ENCODE measurements around the gene ZNF784.

The ZNF784 gene

DNA sequence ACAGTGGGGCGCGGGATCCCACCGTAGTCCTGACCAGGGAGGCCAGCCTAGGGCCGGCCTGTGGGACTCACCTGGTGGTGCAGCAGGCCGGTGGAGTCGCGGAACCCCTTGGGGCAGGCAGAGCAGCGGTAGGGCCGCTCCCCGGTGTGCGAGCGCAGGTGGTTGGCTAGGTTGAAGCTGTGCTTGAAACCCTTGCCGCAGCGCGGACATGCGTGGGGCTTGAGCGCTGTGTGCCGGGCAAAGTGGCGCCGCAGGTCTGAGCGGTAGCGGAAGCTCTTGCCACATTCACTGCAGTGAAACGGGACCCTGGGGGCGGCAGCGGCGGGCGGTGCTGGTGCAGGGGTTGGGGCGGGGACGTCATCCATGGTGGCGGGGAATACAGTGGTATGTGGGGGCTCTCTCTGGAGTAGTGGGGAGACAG lies 26.9 kb downstream of the ZNF784 start:
- H3K9me3 ChIP-seq (ENCODE audit: control insufficient read depth in 2 of 2, low read length in 2 of 2): no peaks in the 10 kb centered on the region
- no peaks in the 10 kb centered on the region for H3K27me3 ChIP-seq (ENCODE audit: control insufficient read depth in 2 of 2, insufficient read depth in 2 of 2, low read length in 2 of 2)
- H3K27ac ChIP-seq (ENCODE audit: low read depth in 2 of 2, low read length in 2 of 2): no peak overlapping the region
- H3K4me1 ChIP-seq (ENCODE audit: control insufficient read depth in 2 of 2, insufficient read depth in 2 of 2, low read length in 2 of 2): peaks cover 7 to 11% of the 10 kb centered on the region in 2 donors
- H3K36me3 ChIP-seq (ENCODE audit: control insufficient read depth in 2 of 2, insufficient read depth in 2 of 2, low read length in 2 of 2): peaks cover 9 to 16% of the 10 kb centered on the region in 2 donors
- H3K9ac ChIP-seq (ENCODE audit: low read depth in 1 of 2, low read length in 2 of 2): no peak overlapping the region
- no peak overlapping the region for H3K4me3 ChIP-seq (ENCODE audit: low read length in 2 of 2)

DNA sequence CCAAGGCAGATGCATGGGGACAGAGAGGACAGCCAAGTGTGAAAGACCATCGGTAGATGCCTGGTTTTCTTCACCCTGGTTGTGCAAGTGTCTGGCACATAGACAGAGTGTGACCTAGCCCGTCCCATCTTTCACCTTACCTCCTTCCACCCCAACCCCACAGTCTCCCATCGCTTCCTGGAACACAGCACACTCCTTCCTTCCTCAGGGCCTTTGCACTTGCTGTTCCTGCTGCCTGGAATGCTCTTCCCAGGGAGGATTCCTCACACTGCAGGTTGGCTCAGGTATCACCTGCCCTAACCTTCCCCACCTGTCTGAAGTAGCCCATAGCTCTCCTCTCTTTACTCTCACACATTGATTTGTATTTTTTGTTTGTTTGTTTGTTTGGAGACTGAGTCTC lies 28.1 kb downstream of the ZNF784 start:
- H3K9ac ChIP-seq (ENCODE audit: low read depth in 1 of 2, low read length in 2 of 2): no peak overlapping the region
- peaks cover 11 to 16% of the 10 kb centered on the region in 2 donors for H3K36me3 ChIP-seq (ENCODE audit: control insufficient read depth in 2 of 2, insufficient read depth in 2 of 2, low read length in 2 of 2)
- peaks cover 7 to 11% of the 10 kb centered on the region in 2 donors for H3K4me1 ChIP-seq (ENCODE audit: control insufficient read depth in 2 of 2, insufficient read depth in 2 of 2, low read length in 2 of 2)
- no peaks in the 10 kb centered on the region for H3K27me3 ChIP-seq (ENCODE audit: control insufficient read depth in 2 of 2, insufficient read depth in 2 of 2, low read length in 2 of 2)
- no peak overlapping the region for H3K4me3 ChIP-seq (ENCODE audit: low read length in 2 of 2)
- H3K9me3 ChIP-seq (ENCODE audit: control insufficient read depth in 2 of 2, low read length in 2 of 2): no peaks in the 10 kb centered on the region
- H3K27ac ChIP-seq (ENCODE audit: low read depth in 2 of 2, low read length in 2 of 2): no peak overlapping the region

DNA sequence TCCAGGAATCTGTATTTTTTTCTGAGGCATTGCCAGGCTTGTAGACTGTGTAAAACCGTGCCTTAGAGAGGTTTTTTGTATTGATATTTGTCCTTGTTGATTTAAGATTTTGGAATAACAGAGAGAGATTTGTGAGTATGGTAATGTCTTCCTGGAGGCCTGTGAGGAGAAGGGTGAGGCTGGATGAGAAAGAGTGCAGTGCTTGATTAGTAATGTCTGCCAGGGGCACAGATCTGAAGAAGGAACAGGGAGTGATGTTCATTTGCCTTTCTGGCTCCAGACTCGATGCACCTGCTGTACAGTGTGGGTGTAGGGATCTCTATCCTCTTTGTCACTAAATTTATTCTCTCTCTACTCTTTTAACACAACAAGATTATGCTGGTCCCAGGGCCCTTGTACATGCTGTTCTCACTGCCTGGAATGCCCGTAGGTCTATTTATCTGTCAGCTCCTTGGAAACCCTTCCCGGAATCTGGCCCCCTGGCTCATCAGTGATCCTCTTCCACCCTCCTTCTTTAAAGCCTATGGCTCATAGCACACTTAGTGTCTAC lies 29.3 kb downstream of the ZNF784 start:
- Histone ChIP-seq H3K27ac (ENCODE audit: low read depth in 2 of 2, low read length in 2 of 2) (no peak overlapping the region), H3K9me3 (ENCODE audit: control insufficient read depth in 2 of 2, low read length in 2 of 2) (no peaks in the 10 kb centered on the region), H3K27me3 (ENCODE audit: control insufficient read depth in 2 of 2, insufficient read depth in 2 of 2, low read length in 2 of 2) (no peaks in the 10 kb centered on the region), H3K4me3 (ENCODE audit: low read length in 2 of 2) (no peak overlapping the region), H3K9ac (ENCODE audit: low read depth in 1 of 2, low read length in 2 of 2) (no peak overlapping the region), H3K36me3 (ENCODE audit: control insufficient read depth in 2 of 2, insufficient read depth in 2 of 2, low read length in 2 of 2) (peaks cover 11 to 16% of the 10 kb centered on the region in 2 donors), H3K4me1 (ENCODE audit: control insufficient read depth in 2 of 2, insufficient read depth in 2 of 2, low read length in 2 of 2) (peaks cover 0 to 3% of the 10 kb centered on the region in 2 donors)

DNA sequence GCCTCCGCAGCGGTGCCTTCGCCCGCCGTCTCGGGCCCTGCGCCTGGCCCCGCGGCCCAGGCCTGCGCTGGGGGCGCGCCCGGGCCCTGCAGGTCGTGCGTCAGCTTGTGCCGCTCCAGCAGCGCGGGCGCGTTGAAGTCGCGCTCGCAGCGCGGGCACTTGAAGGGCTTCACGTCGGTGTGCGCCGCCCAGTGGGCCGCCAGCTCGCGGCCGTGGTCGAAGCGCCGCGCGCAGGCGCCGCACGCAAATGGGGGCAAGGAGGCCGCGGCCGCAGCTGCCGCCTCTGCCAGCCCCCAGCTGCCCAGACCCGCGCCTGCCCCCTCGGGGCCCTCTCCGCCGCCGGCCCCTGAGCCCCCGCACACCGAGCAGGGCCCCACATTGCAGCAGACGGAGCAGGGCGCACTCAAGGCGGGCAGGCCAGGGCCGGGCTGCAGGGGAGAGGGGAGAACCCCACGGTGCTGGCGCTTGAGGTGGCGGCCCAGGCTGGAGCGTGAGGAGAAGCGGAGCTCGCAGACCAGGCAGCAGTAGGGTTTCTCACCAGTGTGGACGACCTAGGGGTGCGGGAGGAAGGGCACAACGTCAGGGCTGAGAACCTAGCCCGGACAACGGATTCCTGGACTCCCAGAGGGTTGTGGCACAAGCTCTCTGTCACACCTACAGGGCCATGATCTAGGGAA lies 31.1 kb downstream of the ZNF784 start:
- H3K9me3 ChIP-seq (ENCODE audit: control insufficient read depth in 2 of 2, low read length in 2 of 2): no peaks in the 10 kb centered on the region
- H3K27ac ChIP-seq (ENCODE audit: low read depth in 2 of 2, low read length in 2 of 2): no peak overlapping the region
- H3K4me1 ChIP-seq (ENCODE audit: control insufficient read depth in 2 of 2, insufficient read depth in 2 of 2, low read length in 2 of 2): no peaks in the 10 kb centered on the region
- H3K4me3 ChIP-seq (ENCODE audit: low read length in 2 of 2): no peak overlapping the region
- H3K36me3 ChIP-seq (ENCODE audit: control insufficient read depth in 2 of 2, insufficient read depth in 2 of 2, low read length in 2 of 2): peaks cover 11 to 16% of the 10 kb centered on the region in 2 donors
- H3K9ac ChIP-seq (ENCODE audit: low read depth in 1 of 2, low read length in 2 of 2): no peak overlapping the region
- no peaks in the 10 kb centered on the region for H3K27me3 ChIP-seq (ENCODE audit: control insufficient read depth in 2 of 2, insufficient read depth in 2 of 2, low read length in 2 of 2)

DNA sequence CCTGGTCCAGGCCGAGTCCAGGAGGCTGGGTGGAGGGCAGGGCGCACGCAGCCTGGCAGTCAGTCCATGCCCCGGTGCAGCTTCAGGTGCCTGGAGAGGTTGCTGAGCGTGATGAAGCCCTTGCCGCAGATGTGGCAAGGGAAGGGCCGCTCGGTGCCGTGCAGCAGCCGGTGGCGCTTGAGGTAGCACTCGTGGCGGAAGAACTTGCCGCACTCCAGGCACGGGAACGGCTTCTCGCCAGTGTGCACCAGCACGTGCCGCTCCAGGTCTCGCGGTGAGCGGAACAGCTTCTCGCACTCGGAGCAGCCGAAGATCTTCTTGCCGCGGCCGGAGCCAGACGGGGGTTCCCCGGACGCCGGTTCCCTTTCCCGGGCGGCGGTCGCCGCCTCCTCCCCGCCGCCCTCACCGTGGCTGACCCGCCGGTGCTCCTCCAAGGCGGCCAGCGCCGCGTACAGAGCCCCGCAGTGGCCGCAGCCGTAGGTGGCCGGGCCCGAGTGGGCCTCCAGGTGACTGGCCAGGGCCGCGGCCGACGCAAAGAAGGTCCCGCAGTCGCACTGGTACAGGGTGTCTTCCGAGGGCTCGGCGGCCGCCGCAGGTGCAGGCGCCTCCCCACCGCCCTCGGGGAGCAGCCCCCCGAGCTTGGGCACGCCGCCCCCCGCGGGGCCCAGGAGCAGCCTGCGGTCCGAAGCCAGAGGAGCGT lies 31.8 kb downstream of the ZNF784 start:
- Histone ChIP-seq H3K9ac (ENCODE audit: low read depth in 1 of 2, low read length in 2 of 2) (no peak overlapping the region), H3K4me3 (ENCODE audit: low read length in 2 of 2) (no peak overlapping the region), H3K27me3 (ENCODE audit: control insufficient read depth in 2 of 2, insufficient read depth in 2 of 2, low read length in 2 of 2) (no peaks in the 10 kb centered on the region), H3K4me1 (ENCODE audit: control insufficient read depth in 2 of 2, insufficient read depth in 2 of 2, low read length in 2 of 2) (no peaks in the 10 kb centered on the region), H3K9me3 (ENCODE audit: control insufficient read depth in 2 of 2, low read length in 2 of 2) (no peaks in the 10 kb centered on the region), H3K36me3 (ENCODE audit: control insufficient read depth in 2 of 2, insufficient read depth in 2 of 2, low read length in 2 of 2) (peaks cover 11 to 16% of the 10 kb centered on the region in 2 donors), H3K27ac (ENCODE audit: low read depth in 2 of 2, low read length in 2 of 2) (no peak overlapping the region)

DNA sequence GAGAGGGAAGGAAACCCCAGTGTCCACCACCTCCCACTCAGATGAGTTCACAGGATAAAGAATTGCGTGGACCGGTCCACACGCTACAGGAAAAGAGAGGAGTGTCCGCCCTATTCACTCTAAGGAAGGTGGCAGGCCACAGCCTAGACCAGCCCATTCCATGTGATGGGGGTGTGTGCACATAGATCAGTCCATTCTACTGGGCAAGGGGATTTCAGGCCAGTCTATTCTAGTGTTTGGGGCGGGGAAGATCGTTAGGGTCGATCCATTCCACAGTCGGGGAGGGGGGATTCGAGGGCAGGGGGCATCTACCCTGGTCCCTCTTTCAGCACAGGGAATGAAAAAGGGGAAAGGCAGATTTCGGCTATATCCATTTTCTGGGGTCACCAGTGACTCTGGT lies 32.8 kb downstream of the ZNF784 start:
- Histone ChIP-seq H3K4me3 (ENCODE audit: low read length in 2 of 2) (no peak overlapping the region), H3K9me3 (ENCODE audit: control insufficient read depth in 2 of 2, low read length in 2 of 2) (no peaks in the 10 kb centered on the region), H3K4me1 (ENCODE audit: control insufficient read depth in 2 of 2, insufficient read depth in 2 of 2, low read length in 2 of 2) (peaks cover 5 to 6% of the 10 kb centered on the region in 2 donors), H3K27me3 (ENCODE audit: control insufficient read depth in 2 of 2, insufficient read depth in 2 of 2, low read length in 2 of 2) (no peaks in the 10 kb centered on the region), H3K9ac (ENCODE audit: low read depth in 1 of 2, low read length in 2 of 2) (no peak overlapping the region), H3K36me3 (ENCODE audit: control insufficient read depth in 2 of 2, insufficient read depth in 2 of 2, low read length in 2 of 2) (peaks cover 11 to 16% of the 10 kb centered on the region in 2 donors), H3K27ac (ENCODE audit: low read depth in 2 of 2, low read length in 2 of 2) (no peak overlapping the region)

DNA sequence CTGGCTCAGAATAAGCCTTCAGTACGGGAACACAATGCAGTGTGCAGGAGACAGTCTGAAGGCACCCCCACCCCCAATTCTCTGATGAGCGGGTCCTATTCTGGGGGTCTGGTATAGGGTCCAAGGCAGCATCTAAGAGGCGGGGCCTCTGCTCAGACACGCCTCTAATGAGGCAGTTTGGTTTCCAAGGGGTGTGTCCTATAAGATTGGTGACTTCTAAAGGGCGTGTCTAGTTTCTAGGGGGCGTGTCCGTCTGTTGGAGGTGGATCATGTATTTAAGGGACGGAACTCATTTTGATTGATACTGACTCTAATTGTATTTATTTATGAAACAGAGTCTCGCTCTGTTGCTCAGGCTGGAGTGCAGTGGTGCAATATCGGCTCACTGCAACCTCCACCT lies 33.7 kb downstream of the ZNF784 start:
- peaks cover 9 to 10% of the 10 kb centered on the region in 2 donors for H3K4me1 ChIP-seq (ENCODE audit: control insufficient read depth in 2 of 2, insufficient read depth in 2 of 2, low read length in 2 of 2)
- H3K9ac ChIP-seq (ENCODE audit: low read depth in 1 of 2, low read length in 2 of 2): no peak overlapping the region
- H3K27me3 ChIP-seq (ENCODE audit: control insufficient read depth in 2 of 2, insufficient read depth in 2 of 2, low read length in 2 of 2): peaks cover 0 to 4% of the 10 kb centered on the region in 2 donors
- H3K36me3 ChIP-seq (ENCODE audit: control insufficient read depth in 2 of 2, insufficient read depth in 2 of 2, low read length in 2 of 2): peaks cover 8 to 11% of the 10 kb centered on the region in 2 donors
- no peak overlapping the region for H3K27ac ChIP-seq (ENCODE audit: low read depth in 2 of 2, low read length in 2 of 2)
- H3K9me3 ChIP-seq (ENCODE audit: control insufficient read depth in 2 of 2, low read length in 2 of 2): no peaks in the 10 kb centered on the region
- no peak overlapping the region for H3K4me3 ChIP-seq (ENCODE audit: low read length in 2 of 2)

- Histone ChIP-seq H3K4me3 (ENCODE audit: low read length in 2 of 2) (no peak overlapping the region), H3K9ac (ENCODE audit: low read depth in 1 of 2, low read length in 2 of 2) (no peak overlapping the region), H3K27me3 (ENCODE audit: control insufficient read depth in 2 of 2, insufficient read depth in 2 of 2, low read length in 2 of 2) (peaks cover 0 to 4% of the 10 kb centered on the region in 2 donors), H3K27ac (ENCODE audit: low read depth in 2 of 2, low read length in 2 of 2) (no peak overlapping the region), H3K9me3 (ENCODE audit: control insufficient read depth in 2 of 2, low read length in 2 of 2) (no peaks in the 10 kb centered on the region), H3K4me1 (ENCODE audit: control insufficient read depth in 2 of 2, insufficient read depth in 2 of 2, low read length in 2 of 2) (peaks cover 9 to 10% of the 10 kb centered on the region in 2 donors), H3K36me3 (ENCODE audit: control insufficient read depth in 2 of 2, insufficient read depth in 2 of 2, low read length in 2 of 2) (peaks cover 3 to 6% of the 10 kb centered on the region in 2 donors)
Measured at GRCh38 chr19:55590109-55590508, 34.3 kb downstream of the ZNF784 start.

GRCh38 chr19:55588738-55589137 lies 35.6 kb downstream of the ZNF784 start:
- Histone ChIP-seq H3K4me1 (ENCODE audit: control insufficient read depth in 2 of 2, insufficient read depth in 2 of 2, low read length in 2 of 2) (peaks cover 9 to 10% of the 10 kb centered on the region in 2 donors), H3K9ac (ENCODE audit: low read depth in 1 of 2, low read length in 2 of 2) (no peak overlapping the region), H3K27me3 (ENCODE audit: control insufficient read depth in 2 of 2, insufficient read depth in 2 of 2, low read length in 2 of 2) (peaks cover 0 to 11% of the 10 kb centered on the region in 2 donors), H3K4me3 (ENCODE audit: low read length in 2 of 2) (no peak overlapping the region), H3K9me3 (ENCODE audit: control insufficient read depth in 2 of 2, low read length in 2 of 2) (no peaks in the 10 kb centered on the region), H3K36me3 (ENCODE audit: control insufficient read depth in 2 of 2, insufficient read depth in 2 of 2, low read length in 2 of 2) (peaks cover 0 to 2% of the 10 kb centered on the region in 2 donors), H3K27ac (ENCODE audit: low read depth in 2 of 2, low read length in 2 of 2) (no peak overlapping the region)

GRCh38 chr19:55586976-55587668 lies 37.2 kb downstream of the ZNF784 start:
- Histone ChIP-seq H3K36me3 (ENCODE audit: control insufficient read depth in 2 of 2, insufficient read depth in 2 of 2, low read length in 2 of 2) (no peaks in the 10 kb centered on the region), H3K27ac (ENCODE audit: low read depth in 2 of 2, low read length in 2 of 2) (peak overlapping the region in 1 of 2 donors; percentile 9), H3K4me1 (ENCODE audit: control insufficient read depth in 2 of 2, insufficient read depth in 2 of 2, low read length in 2 of 2) (peaks cover 9 to 10% of the 10 kb centered on the region in 2 donors), H3K9me3 (ENCODE audit: control insufficient read depth in 2 of 2, low read length in 2 of 2) (no peaks in the 10 kb centered on the region), H3K27me3 (ENCODE audit: control insufficient read depth in 2 of 2, insufficient read depth in 2 of 2, low read length in 2 of 2) (peaks cover 0 to 11% of the 10 kb centered on the region in 2 donors), H3K9ac (ENCODE audit: low read depth in 1 of 2, low read length in 2 of 2) (no peak overlapping the region), H3K4me3 (ENCODE audit: low read length in 2 of 2) (peak overlapping the region; percentile 40 to 64)
